GM10266 (cell line): ENCODE results near the gene RGS7.

Experiments used
- DNase-seq: peaks from one replicate; pipeline ENCODE4 v3.0.0; 2012; ENCODE audit errors: extremely low spot score
- TF ChIP-seq, protein P1 (sequence below): IDR thresholded peaks from 2 replicates; pipeline ENCODE4 v1.5.1; 2012; ENCODE audit warnings: mild to moderate bottlenecking, low read depth; ENCODE audit not compliant: control insufficient read depth, insufficient read depth; ENCODE audit errors: missing control alignments

RGS7 gene

DNA sequence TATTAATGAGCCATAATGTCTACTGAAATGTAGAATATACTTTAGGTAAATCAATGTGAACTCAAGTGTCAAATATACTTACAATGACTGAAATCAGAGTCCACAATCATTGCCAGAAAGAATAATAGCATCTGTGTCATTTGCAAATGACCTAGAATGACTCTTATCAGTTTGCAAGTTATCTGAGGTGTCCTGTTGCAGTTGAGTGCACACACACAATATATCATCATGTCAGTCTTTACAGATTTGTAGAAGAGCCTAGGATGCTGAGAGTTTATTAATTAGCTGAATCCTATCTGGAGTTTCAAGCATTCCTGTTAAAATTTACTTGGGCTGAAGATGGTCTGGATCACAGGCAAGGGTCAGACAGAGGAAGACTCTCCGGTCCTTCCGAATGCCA, 421.1 kb downstream of the RGS7 start:
- DNase-seq = no peak
- TF ChIP-seq, protein P1, sequence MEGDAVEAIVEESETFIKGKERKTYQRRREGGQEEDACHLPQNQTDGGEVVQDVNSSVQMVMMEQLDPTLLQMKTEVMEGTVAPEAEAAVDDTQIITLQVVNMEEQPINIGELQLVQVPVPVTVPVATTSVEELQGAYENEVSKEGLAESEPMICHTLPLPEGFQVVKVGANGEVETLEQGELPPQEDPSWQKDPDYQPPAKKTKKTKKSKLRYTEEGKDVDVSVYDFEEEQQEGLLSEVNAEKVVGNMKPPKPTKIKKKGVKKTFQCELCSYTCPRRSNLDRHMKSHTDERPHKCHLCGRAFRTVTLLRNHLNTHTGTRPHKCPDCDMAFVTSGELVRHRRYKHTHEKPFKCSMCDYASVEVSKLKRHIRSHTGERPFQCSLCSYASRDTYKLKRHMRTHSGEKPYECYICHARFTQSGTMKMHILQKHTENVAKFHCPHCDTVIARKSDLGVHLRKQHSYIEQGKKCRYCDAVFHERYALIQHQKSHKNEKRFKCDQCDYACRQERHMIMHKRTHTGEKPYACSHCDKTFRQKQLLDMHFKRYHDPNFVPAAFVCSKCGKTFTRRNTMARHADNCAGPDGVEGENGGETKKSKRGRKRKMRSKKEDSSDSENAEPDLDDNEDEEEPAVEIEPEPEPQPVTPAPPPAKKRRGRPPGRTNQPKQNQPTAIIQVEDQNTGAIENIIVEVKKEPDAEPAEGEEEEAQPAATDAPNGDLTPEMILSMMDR = no peak

DNA sequence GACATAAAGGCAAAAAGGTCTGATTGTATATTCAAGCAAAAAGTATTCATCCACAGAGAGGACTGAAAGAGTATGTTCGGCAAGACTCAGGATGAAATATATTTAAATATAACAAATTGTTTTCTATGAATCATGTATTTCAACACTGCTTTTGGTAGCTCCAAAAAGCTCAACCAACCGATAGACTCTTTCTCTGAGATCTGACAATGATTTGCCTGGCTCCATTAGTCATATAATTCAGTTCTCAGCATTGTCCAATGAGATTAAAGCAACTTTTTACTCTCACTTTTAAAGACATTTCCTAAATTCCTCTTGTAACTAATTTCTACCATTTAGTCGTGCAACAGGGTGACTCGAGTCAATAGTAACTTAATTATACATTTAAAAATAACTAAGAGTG, 426.0 kb downstream of the RGS7 start:
- TF ChIP-seq, protein P1 = no peak
- DNase-seq = no peak

DNA sequence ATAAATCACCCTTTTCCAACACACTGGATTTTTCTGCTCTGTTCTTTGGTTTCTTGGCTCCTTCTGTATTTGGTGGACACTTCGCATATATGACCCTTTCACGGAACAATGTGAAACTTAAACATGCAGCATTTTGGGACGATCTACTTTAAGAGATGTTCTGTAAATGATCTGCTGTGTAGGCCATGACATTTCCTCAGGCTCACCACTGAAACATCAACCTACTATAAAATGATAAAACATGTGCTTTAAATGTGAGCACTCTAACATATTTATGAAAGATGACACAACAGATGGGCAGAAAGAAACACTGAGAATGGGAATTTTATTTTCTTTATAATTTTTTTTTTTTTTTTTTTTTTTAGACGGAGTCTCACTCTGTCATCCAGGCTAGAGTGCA, 428.7 kb downstream of the RGS7 start:
- TF ChIP-seq, protein P1 = no peak
- no peak for DNase-seq

DNA sequence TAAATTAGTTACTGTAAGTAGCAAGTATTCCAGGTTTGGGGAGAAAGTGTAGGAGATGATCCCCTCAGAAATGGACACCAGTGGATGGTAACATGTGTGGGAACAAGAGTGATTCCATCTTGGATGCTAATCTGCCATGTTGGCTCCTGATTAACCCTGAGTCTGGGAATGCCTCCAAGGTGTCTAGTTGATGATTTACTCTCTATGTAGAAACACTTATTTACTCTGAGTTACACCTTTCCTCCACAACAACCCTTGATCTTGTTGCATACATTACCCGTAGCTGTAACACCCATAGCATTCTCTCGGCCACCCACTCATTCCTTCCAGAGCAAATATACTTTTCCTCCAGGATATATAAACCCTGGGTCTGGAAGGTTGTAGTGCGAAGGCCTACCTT, 429.2 kb downstream of the RGS7 start:
- TF ChIP-seq, protein P1 = no peak
- no peak for DNase-seq

DNA sequence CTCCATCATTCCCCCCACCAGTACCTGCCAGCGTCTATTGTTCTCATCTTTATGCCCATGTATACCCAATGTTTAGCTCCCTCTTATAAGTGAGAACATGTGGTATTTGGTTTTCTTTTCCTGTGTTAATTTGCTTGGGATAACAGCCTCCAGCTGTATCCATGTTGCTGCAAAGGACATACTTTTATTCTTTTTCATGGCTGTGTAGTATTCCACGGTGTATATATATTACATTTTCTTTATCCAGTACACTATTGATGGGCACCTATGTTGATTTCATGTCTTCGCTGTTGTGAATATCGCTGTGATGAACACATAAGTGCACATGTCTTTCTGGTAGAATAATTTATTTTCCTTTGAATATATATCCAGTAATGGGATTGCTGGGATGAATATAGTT, 431.7 kb downstream of the RGS7 start:
- no peak for DNase-seq
- TF ChIP-seq, protein P1 = no peak

DNA sequence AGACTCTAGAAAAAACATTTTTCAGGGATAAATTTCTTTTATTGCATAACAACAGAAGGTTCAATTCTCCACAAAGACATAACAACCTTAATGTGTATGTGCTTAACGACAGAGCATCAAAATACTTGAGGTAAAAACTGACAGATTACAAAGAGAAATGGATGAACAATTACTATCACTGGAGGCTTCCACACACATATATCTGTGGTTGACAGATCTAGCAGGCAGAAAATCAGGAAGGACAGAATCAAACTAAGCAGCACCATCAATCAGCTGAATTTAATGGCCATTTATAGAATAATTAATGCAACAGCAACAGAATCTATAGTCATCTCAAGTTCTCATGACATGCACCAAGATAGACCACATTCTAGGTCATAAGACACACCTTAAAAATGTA, 439.0 kb downstream of the RGS7 start:
- no peak for DNase-seq
- TF ChIP-seq, protein P1 = no peak

DNA sequence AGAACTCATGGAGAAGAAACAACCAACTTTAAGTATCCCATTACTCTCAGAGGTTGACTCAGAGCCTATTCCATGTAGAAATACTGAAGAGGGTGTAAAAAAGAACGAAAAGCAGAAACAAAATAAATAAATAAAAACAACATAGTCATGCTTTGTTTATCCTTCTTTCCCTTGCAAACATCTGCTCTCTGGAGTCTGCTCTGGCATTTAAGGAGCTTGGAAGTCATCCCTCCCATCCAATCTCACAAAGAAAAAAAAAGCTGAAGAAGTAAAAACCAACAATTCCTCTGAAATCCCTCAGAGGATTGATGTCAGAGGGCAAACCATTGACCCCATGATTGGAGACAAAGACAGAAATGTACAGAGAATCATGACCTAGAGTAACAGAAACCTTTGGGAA, 442.5 kb downstream of the RGS7 start:
- no peak for DNase-seq
- TF ChIP-seq, protein P1 = no peak
